Osteocyte (in vitro differentiated cells): Measurements from ENCODE around the gene ASIC4. TPM values are rescaled to one million over a fixed set of nuclear protein-coding genes. Genes with fewer than 3 reads are reported as not detected.
A peak's percentile ranks its signal among the peaks of the same experiment; 100 is the strongest.

ENCODE experiments used
- DNase-seq: peaks from one replicate; pipeline ENCODE4 v3.0.0; 2021; ENCODE audit warnings: mixed read lengths; ENCODE audit not compliant: unreplicated experiment; ENCODE audit errors: extremely low spot score
- H3K27ac Mint-ChIP-seq: one replicate; pipeline ENCODE4 v1.8.0; 2021; ENCODE audit warnings: mild to moderate bottlenecking, mixed read lengths; ENCODE audit not compliant: unreplicated experiment
- H3K27me3 Mint-ChIP-seq: one replicate; pipeline ENCODE4 v1.8.0; 2021; ENCODE audit warnings: mixed read lengths; ENCODE audit not compliant: unreplicated experiment
- H3K36me3 Mint-ChIP-seq: one replicate; pipeline ENCODE4 v1.8.0; 2021; ENCODE audit warnings: mixed read lengths; ENCODE audit not compliant: unreplicated experiment
- H3K4me1 Mint-ChIP-seq: one replicate; pipeline ENCODE4 v1.8.0; 2021; ENCODE audit warnings: mixed read lengths; ENCODE audit not compliant: unreplicated experiment
- H3K4me3 Mint-ChIP-seq: one replicate; pipeline ENCODE4 v1.8.0; 2021; ENCODE audit warnings: mild to moderate bottlenecking, moderate library complexity, mixed read lengths; ENCODE audit not compliant: unreplicated experiment
- H3K9me3 Mint-ChIP-seq: one replicate; pipeline ENCODE4 v1.8.0; 2021; ENCODE audit warnings: mixed read lengths; ENCODE audit not compliant: unreplicated experiment
- total RNA-seq: library from RNA; stranded (reverse); gene quantifications from 2 replicates; pipeline ENCODE4 v1.2.1, GENCODE V29; 2021
- TF ChIP-seq, protein P1 (sequence below): fragments of 200-600 bp; sonication (generic); IDR thresholded peaks from 2 replicates; pipeline ENCODE4 v1.5.0; 2021; ENCODE audit warnings: antibody characterized with exemption, mild to moderate bottlenecking, moderate library complexity

The ASIC4 gene
- total RNA-seq, 1 donor from 2014 or later: 0.11 TPM

GRCh38 chr2:219553463-219553963, 39.2 kb downstream of the ASIC4 start:
- Mint-ChIP-seq H3K36me3 (peaks cover 3% of the 10 kb centered on the region), H3K9me3 (no peaks in the 10 kb centered on the region), H3K4me3 (peak overlapping the region; percentile 60), H3K4me1 (peaks cover 15% of the 10 kb centered on the region), H3K27me3 (no peaks in the 10 kb centered on the region), H3K27ac (no peak overlapping the region)
- DNase-seq: no peak
- TF ChIP-seq, protein P1, sequence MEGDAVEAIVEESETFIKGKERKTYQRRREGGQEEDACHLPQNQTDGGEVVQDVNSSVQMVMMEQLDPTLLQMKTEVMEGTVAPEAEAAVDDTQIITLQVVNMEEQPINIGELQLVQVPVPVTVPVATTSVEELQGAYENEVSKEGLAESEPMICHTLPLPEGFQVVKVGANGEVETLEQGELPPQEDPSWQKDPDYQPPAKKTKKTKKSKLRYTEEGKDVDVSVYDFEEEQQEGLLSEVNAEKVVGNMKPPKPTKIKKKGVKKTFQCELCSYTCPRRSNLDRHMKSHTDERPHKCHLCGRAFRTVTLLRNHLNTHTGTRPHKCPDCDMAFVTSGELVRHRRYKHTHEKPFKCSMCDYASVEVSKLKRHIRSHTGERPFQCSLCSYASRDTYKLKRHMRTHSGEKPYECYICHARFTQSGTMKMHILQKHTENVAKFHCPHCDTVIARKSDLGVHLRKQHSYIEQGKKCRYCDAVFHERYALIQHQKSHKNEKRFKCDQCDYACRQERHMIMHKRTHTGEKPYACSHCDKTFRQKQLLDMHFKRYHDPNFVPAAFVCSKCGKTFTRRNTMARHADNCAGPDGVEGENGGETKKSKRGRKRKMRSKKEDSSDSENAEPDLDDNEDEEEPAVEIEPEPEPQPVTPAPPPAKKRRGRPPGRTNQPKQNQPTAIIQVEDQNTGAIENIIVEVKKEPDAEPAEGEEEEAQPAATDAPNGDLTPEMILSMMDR: no peak

DNA sequence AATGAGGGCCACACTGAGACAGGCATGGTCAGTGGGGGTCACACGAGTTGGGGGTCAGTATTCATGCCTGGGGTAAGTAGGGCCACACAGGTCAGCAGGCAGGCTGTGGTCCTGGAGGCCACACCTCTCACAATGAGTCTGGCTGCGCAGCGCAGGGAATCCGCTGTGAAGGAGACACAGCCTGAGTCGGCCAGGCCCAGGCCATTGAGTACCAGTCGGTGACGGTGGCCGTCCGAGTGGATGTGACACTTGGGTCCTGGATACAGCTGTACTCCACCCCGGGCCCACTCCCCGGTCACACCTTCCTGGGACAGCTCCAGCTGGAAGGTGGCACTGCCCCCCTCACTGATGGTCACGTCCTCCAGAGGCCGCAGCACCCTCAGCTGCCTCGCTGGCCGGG, 40.1 kb downstream of the ASIC4 start:
- no peak overlapping the region for H3K4me3 Mint-ChIP-seq
- H3K36me3 Mint-ChIP-seq: peaks cover 5% of the 10 kb centered on the region
- H3K9me3 Mint-ChIP-seq: no peaks in the 10 kb centered on the region
- H3K27me3 Mint-ChIP-seq: no peaks in the 10 kb centered on the region
- no peak for DNase-seq
- peaks cover 15% of the 10 kb centered on the region for H3K4me1 Mint-ChIP-seq
- H3K27ac Mint-ChIP-seq: no peak overlapping the region
- TF ChIP-seq, protein P1: no peak

DNA sequence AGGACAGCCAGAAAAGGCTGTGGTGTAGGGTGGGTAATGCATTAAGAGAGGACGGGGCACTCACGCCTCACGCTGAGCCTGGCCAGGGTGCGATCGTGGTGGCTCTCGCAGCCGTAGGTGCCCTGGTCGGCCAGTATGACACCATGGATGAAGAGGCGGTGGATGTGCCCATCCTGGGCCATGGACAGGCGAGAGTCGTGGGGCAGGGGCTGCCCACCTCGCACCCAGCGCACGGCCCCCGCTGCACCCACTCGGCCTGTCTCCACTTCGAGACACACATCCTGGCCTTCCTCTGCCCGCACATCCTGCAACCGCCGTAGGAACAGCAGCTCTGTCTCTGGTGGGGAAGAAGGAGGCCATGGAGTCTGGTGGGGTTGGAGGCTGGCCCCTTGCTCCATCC, 41.7 kb downstream of the ASIC4 start:
- DNase-seq: no peak
- H3K9me3 Mint-ChIP-seq: no peaks in the 10 kb centered on the region
- no peak overlapping the region for H3K27ac Mint-ChIP-seq
- peaks cover 5% of the 10 kb centered on the region for H3K36me3 Mint-ChIP-seq
- H3K27me3 Mint-ChIP-seq: no peaks in the 10 kb centered on the region
- H3K4me1 Mint-ChIP-seq: peaks cover 13% of the 10 kb centered on the region
- H3K4me3 Mint-ChIP-seq: no peak overlapping the region
- TF ChIP-seq, protein P1: no peak

- no peaks in the 10 kb centered on the region for H3K9me3 Mint-ChIP-seq
- H3K27me3 Mint-ChIP-seq: no peaks in the 10 kb centered on the region
- DNase-seq: no peak
- no peak overlapping the region for H3K27ac Mint-ChIP-seq
- H3K4me1 Mint-ChIP-seq: peaks cover 11% of the 10 kb centered on the region
- TF ChIP-seq, protein P1: no peak
- no peak overlapping the region for H3K4me3 Mint-ChIP-seq
- peaks cover 5% of the 10 kb centered on the region for H3K36me3 Mint-ChIP-seq
Observed at GRCh38 chr2:219556413-219556812, 42.1 kb downstream of the ASIC4 start.

- Mint-ChIP-seq H3K36me3 (peaks cover 6% of the 10 kb centered on the region), H3K27me3 (no peaks in the 10 kb centered on the region), H3K4me3 (no peak overlapping the region), H3K9me3 (no peaks in the 10 kb centered on the region), H3K4me1 (peaks cover 8% of the 10 kb centered on the region), H3K27ac (no peak overlapping the region)
- TF ChIP-seq, protein P1: no peak
- DNase-seq: no peak
Observed at GRCh38 chr2:219557320-219557719, 43.0 kb downstream of the ASIC4 start.
